Breast epithelium (tissue), 4 donors: ENCODE data around the gene TRIM8. TPM values are rescaled to one million over a fixed set of nuclear protein-coding genes. Genes with fewer than 3 reads are reported as not detected.
A peak's percentile ranks its signal among the peaks of the same experiment; 100 is the strongest.

ENCODE experiments used
- DNase-seq, 2 donors: peaks; one replicate each; pipeline ENCODE4 v3.0.0-alpha.2; 2019; ENCODE audit warnings: low spot score in 2 of 2
- H3K27ac ChIP-seq, 2 donors: fragments of 200-600 bp; sonication (generic) in 1 of 2; one replicate each; pipeline ENCODE4 v1.5.1; 2016 to 2019; ENCODE audit warnings: mild to moderate bottlenecking in 1 of 2
- H3K27me3 ChIP-seq, 2 donors: fragments of 200-600 bp; sonication (generic) in 1 of 2; one replicate each; pipeline versions ENCODE4 v1.5.1 to v1.6.0; 2017 to 2019; ENCODE audit warnings: control low read depth in 1 of 2, mild to moderate bottlenecking in 1 of 2
- H3K36me3 ChIP-seq: fragments of 200-600 bp; one replicate; pipeline ENCODE4 v1.5.1; 2019
- H3K4me1 ChIP-seq, 2 donors: fragments of 200-600 bp; sonication (generic); one replicate each; pipeline ENCODE4 v1.5.1; 2016 to 2019; ENCODE audit warnings: control low read depth in 1 of 2
- H3K4me3 ChIP-seq, 3 donors: fragments of 200-600 bp; sonication (generic); 1 replicate in 2 of 3; 2 replicates in 1 of 3; pipeline ENCODE4 v1.5.1; 2016 to 2019; ENCODE audit warnings: mild to moderate bottlenecking in 3 of 3, moderate library complexity in 2 of 3
- H3K9me3 ChIP-seq, 2 donors: fragments of 200-600 bp; sonication (generic) in 1 of 2; one replicate each; pipeline ENCODE4 v1.5.1; 2016 to 2019; ENCODE audit warnings: control low read depth in 1 of 2
- CTCF ChIP-seq, 3 donors: fragments of 450-650 bp; IDR thresholded peaks; one replicate each; pipeline ENCODE4 v1.5.1; 2016 to 2017; ENCODE audit warnings: antibody characterized with exemption in 3 of 3, mild to moderate bottlenecking in 3 of 3, moderate library complexity in 3 of 3
- POLR2A ChIP-seq: fragments of 450-650 bp; IDR thresholded peaks from one replicate; pipeline ENCODE4 v1.6.1; 2016; ENCODE audit warnings: antibody characterized with exemption, mild to moderate bottlenecking, moderate library complexity
- POLR2AphosphoS5 ChIP-seq, 3 donors: sonication (generic); formaldehyde crosslinking; IDR thresholded peaks; one replicate each; pipeline ENCODE4 v1.6.1; 2017; ENCODE audit warnings: antibody characterized with exemption in 3 of 3
- intact Hi-C: fragments of 100-400 bp; cut with DNase I; formaldehyde crosslinking; loops from one replicate; pipeline ENCODE4 v1.15.1; 2023; ENCODE audit warnings: low total_unique reads
- total RNA-seq, 3 donors: library from RNA; depleted of rRNA; stranded (reverse); fragments of >200 nt; gene quantifications; one replicate each; pipeline ENCODE4 v1.1.0, GENCODE V29; 2016

TRIM8 gene
- total RNA-seq, 3 donors from 2014 or later, result 74.6 to 128 (median 88.8) TPM

GRCh38 chr10:102633287-102633686 lies 11.0 kb upstream of the TRIM8 start:
- Histone ChIP-seq H3K4me3 (no peak overlapping the region), H3K4me1 (peaks cover 0 to 3% of the 10 kb centered on the region in 2 donors), H3K9me3 (no peaks in the 10 kb centered on the region), H3K27me3 (no peaks in the 10 kb centered on the region), H3K36me3 (no peaks in the 10 kb centered on the region), H3K27ac (peak overlapping the region; percentile 43 to 98)
- intact Hi-C loops, result no loop called here
- no peak for DNase-seq
- TF ChIP-seq CTCF (IDR thresholded peaks at IDR 0.05) (no peak), POLR2A (no peak)

- H3K4me3 ChIP-seq, result no peak overlapping the region
- H3K4me1 ChIP-seq, result peaks cover 0 to 3% of the 10 kb centered on the region in 2 donors
- intact Hi-C loops, result no loop called here
- no peaks in the 10 kb centered on the region for H3K36me3 ChIP-seq
- peak overlapping the region; percentile 43 to 98 for H3K27ac ChIP-seq
- DNase-seq, result no peak
- no peaks in the 10 kb centered on the region for H3K27me3 ChIP-seq
- TF ChIP-seq POLR2AphosphoS5 (IDR thresholded peaks at IDR 0.05) (no peak), CTCF (IDR thresholded peaks at IDR 0.05) (no peak), POLR2A (no peak)
- H3K9me3 ChIP-seq, result no peaks in the 10 kb centered on the region
Observed at GRCh38 chr10:102633848-102634247, 10.4 kb upstream of the TRIM8 start.

GRCh38 chr10:102634686-102635085 lies 9.6 kb upstream of the TRIM8 start:
- intact Hi-C loops, result no loop called here
- no peak for DNase-seq
- H3K4me1 ChIP-seq, result peaks cover 0 to 3% of the 10 kb centered on the region in 2 donors

GRCh38 chr10:102635377-102635776 lies 8.9 kb upstream of the TRIM8 start:
- Histone ChIP-seq H3K4me1 (peaks cover 0 to 3% of the 10 kb centered on the region in 2 donors), H3K9me3 (no peaks in the 10 kb centered on the region), H3K27ac (no peak overlapping the region), H3K27me3 (no peaks in the 10 kb centered on the region), H3K36me3 (no peaks in the 10 kb centered on the region), H3K4me3 (no peak overlapping the region)
- intact Hi-C loops, result no loop called here
- no peak for DNase-seq
- no peak for TF ChIP-seq POLR2AphosphoS5 (IDR thresholded peaks at IDR 0.05)
- no peak for TF ChIP-seq CTCF (IDR thresholded peaks at IDR 0.05)
- TF ChIP-seq POLR2A, result no peak

More at GRCh38 chr10:102634686-102635085, 9.6 kb upstream of the TRIM8 start:
- no peaks in the 10 kb centered on the region for H3K36me3 ChIP-seq
- H3K9me3 ChIP-seq, result no peaks in the 10 kb centered on the region
- TF ChIP-seq CTCF (IDR thresholded peaks at IDR 0.05) (no peak), POLR2AphosphoS5 (IDR thresholded peaks at IDR 0.05) (no peak), POLR2A (no peak)
- H3K4me3 ChIP-seq, result no peak overlapping the region
- H3K27ac ChIP-seq, result peak overlapping the region; percentile 13 to 98
- H3K27me3 ChIP-seq, result no peaks in the 10 kb centered on the region

GRCh38 chr10:102639537-102639936 lies 4.7 kb upstream of the TRIM8 start:
- no peaks in the 10 kb centered on the region for H3K27me3 ChIP-seq
- H3K4me3 ChIP-seq, result no peak overlapping the region
- H3K9me3 ChIP-seq, result no peaks in the 10 kb centered on the region
- intact Hi-C loops, result no loop called here
- no peak overlapping the region for H3K27ac ChIP-seq
- TF ChIP-seq POLR2A (no peak), CTCF (IDR thresholded peaks at IDR 0.05) (no peak), POLR2AphosphoS5 (IDR thresholded peaks at IDR 0.05) (no peak)
- H3K4me1 ChIP-seq, result peaks cover 0 to 5% of the 10 kb centered on the region in 2 donors
- no peaks in the 10 kb centered on the region for H3K36me3 ChIP-seq
- no peak for DNase-seq
